Thymus (tissue), 11 donors: ENCODE data around the gene DSCAM. TPM values are rescaled to one million over a fixed set of nuclear protein-coding genes. Genes with fewer than 3 reads are reported as not detected.

ENCODE experiments used
- DNase-seq, 9 donors: peaks; one replicate each; pipeline ENCODE4 v3.0.0-alpha.2; 2013; ENCODE audit warnings: low spot score in 9 of 9, low read depth in 6 of 9, missing footprints in 1 of 9
- H3K27ac ChIP-seq, 2 donors: one replicate each; pipeline ENCODE4 v1.5.1; 2013; ENCODE audit warnings: control low read depth in 1 of 2, low read depth in 1 of 2, low read length in 1 of 2, mild to moderate bottlenecking in 1 of 2, moderate library complexity in 1 of 2
- H3K27me3 ChIP-seq, 2 donors: one replicate each; pipeline ENCODE4 v1.5.1; 2013; ENCODE audit warnings: low read length in 1 of 2; ENCODE audit not compliant: control insufficient read depth in 2 of 2, insufficient read depth in 1 of 2
- H3K36me3 ChIP-seq, 2 donors: one replicate each; pipeline ENCODE4 v1.5.1; 2013; ENCODE audit warnings: low read length in 1 of 2, mild to moderate bottlenecking in 1 of 2, moderate library complexity in 1 of 2; ENCODE audit not compliant: control insufficient read depth in 2 of 2, insufficient read depth in 2 of 2
- H3K4me1 ChIP-seq, 2 donors: one replicate each; pipeline ENCODE4 v1.5.1; 2013; ENCODE audit warnings: low read length in 2 of 2; ENCODE audit not compliant: control insufficient read depth in 2 of 2, insufficient read depth in 2 of 2
- H3K4me3 ChIP-seq, 2 donors: one replicate each; pipeline ENCODE4 v1.5.1; 2013; ENCODE audit warnings: low read length in 2 of 2, control low read depth in 1 of 2, mild to moderate bottlenecking in 1 of 2
- H3K9me3 ChIP-seq, 2 donors: one replicate each; pipeline ENCODE4 v1.5.1; 2013; ENCODE audit warnings: low read length in 1 of 2, mild to moderate bottlenecking in 1 of 2; ENCODE audit not compliant: control insufficient read depth in 2 of 2, insufficient read depth in 1 of 2
- WGBS: extraction: QIAGEN DNeasy Blood & Tissue Kit; methylation state at CpG from one replicate; pipeline ENCODE4 v1.1.7; 2013; 5-methylcytosine and 5-hydroxymethylcytosine counted together
- polyA plus RNA-seq: library from polyadenylated mRNA; stranded (reverse); fragments of 200-250 nt; gene quantifications from one replicate; pipeline ENCODE4 v1.2.3, GENCODE V29; 2013
- total RNA-seq: library from RNA; stranded (reverse); fragments of 120-200 nt; gene quantifications from one replicate; pipeline ENCODE4 v1.2.4, GENCODE V29; 2013
- donor health status: healthy.

The DSCAM gene
- total and polyA plus RNA-seq, 2 donors, result 0.02 to 0.05 TPM

DNA sequence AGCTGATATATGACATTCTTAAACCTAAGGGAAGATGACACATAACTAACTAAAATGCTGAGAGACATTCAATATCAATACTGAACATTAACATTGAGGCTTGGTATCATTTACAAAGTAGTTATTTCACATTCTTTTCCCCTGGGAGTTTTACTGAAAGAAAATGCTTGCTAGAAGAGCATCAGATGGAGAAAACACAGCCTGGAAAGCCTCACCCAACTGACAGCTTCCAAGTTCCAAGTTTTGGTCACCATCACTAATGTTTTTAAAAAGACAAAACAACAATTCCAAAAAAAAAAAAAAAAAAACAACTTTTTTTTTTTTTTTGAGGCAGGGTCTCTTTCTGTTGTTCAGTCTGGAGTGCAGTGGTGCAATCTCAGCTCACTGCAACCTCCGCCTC is 80.6 kb downstream of the DSCAM start:
- Histone ChIP-seq H3K27me3 (no peaks in the 10 kb centered on the region), H3K27ac (no peak overlapping the region), H3K4me3 (no peak overlapping the region), H3K9me3 (no peaks in the 10 kb centered on the region), H3K36me3 (no peaks in the 10 kb centered on the region), H3K4me1 (no peaks in the 10 kb centered on the region)
- no peak for DNase-seq
- WGBS, result 100% methylated on average over 1 of the region's 1 CpG

- 82% methylated on average over 12 of the region's 12 CpGs for WGBS
- H3K36me3 ChIP-seq, result no peaks in the 10 kb centered on the region
- no peak overlapping the region for H3K4me3 ChIP-seq
- DNase-seq, result no peak
- no peak overlapping the region for H3K27ac ChIP-seq
- H3K9me3 ChIP-seq, result no peaks in the 10 kb centered on the region
- H3K27me3 ChIP-seq, result no peaks in the 10 kb centered on the region
- no peaks in the 10 kb centered on the region for H3K4me1 ChIP-seq
These were observed 81.1 kb downstream of the DSCAM start for GRCh38 chr21:40765811-40766210.

GRCh38 chr21:40760821-40761220 is 86.1 kb downstream of the DSCAM start:
- Histone ChIP-seq H3K4me1 (no peaks in the 10 kb centered on the region), H3K9me3 (no peaks in the 10 kb centered on the region), H3K27me3 (no peaks in the 10 kb centered on the region), H3K27ac (no peak overlapping the region), H3K4me3 (no peak overlapping the region), H3K36me3 (no peaks in the 10 kb centered on the region)
- 90% methylated on average over 2 of the region's 2 CpGs for WGBS
- DNase-seq, result no peak

- no peaks in the 10 kb centered on the region for H3K27me3 ChIP-seq
- 81% methylated on average over 2 of the region's 2 CpGs for WGBS
These were observed 87.9 kb downstream of the DSCAM start for GRCh38 chr21:40759061-40759460.

GRCh38 chr21:40757366-40757765 is 89.6 kb downstream of the DSCAM start:
- no peak overlapping the region for H3K27ac ChIP-seq
- 94% methylated on average over 3 of the region's 3 CpGs for WGBS
- DNase-seq, result no peak
- no peaks in the 10 kb centered on the region for H3K9me3 ChIP-seq
- no peak overlapping the region for H3K4me3 ChIP-seq
- no peaks in the 10 kb centered on the region for H3K36me3 ChIP-seq
- no peaks in the 10 kb centered on the region for H3K4me1 ChIP-seq
- no peaks in the 10 kb centered on the region for H3K27me3 ChIP-seq

More at GRCh38 chr21:40759061-40759460, 87.9 kb downstream of the DSCAM start:
- DNase-seq, result no peak
- Histone ChIP-seq H3K4me1 (no peaks in the 10 kb centered on the region), H3K4me3 (no peak overlapping the region), H3K27ac (no peak overlapping the region), H3K9me3 (no peaks in the 10 kb centered on the region), H3K36me3 (no peaks in the 10 kb centered on the region)

DNA sequence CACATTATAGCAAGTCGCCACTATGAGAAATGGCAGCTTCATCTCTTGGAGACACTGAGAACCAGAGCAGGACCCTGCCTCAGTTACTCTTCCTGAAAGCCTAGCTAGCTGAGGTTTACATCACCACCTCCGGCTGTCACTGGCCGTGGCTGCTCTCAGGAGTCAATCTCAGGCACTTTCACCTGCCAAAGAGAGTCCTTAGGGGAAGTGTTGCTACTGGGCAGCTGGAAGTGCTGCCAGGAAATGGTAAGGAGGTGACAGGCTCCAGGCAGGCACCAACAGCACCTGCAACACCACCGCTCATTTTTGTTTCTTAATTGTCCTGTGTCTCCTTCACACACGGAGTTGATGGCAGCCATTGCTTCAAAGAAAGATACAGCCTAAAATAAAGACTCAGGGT is 92.5 kb downstream of the DSCAM start:
- Histone ChIP-seq H3K9me3 (no peaks in the 10 kb centered on the region), H3K27ac (no peak overlapping the region), H3K36me3 (no peaks in the 10 kb centered on the region), H3K27me3 (no peaks in the 10 kb centered on the region), H3K4me3 (no peak overlapping the region), H3K4me1 (no peaks in the 10 kb centered on the region)
- no peak for DNase-seq
- WGBS, result 62% methylated on average over 5 of the region's 5 CpGs

DNA sequence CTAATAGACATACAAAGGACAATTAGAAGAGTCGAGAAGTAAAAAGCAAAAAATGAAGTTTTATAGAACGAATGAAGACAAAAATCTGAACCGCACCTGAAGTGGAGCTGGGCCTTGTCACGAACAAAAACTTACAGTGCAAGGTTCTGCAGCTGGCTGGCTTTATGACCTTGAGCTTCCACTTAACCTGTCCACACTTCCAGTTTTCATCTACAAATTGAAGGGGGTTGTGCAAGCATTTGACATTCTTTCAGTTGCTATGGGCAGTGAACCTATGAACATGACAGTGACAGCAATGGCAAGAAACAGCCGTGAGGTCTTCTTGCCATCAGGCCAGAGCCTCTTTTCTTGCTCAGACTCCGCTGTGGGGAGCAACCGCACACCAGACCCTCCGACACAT is 93.2 kb downstream of the DSCAM start:
- no peaks in the 10 kb centered on the region for H3K9me3 ChIP-seq
- H3K27ac ChIP-seq, result no peak overlapping the region
- H3K27me3 ChIP-seq, result no peaks in the 10 kb centered on the region
- H3K4me1 ChIP-seq, result no peaks in the 10 kb centered on the region
- H3K4me3 ChIP-seq, result no peak overlapping the region
- WGBS, result 97% methylated on average over 8 of the region's 8 CpGs
- DNase-seq, result no peak
- no peaks in the 10 kb centered on the region for H3K36me3 ChIP-seq

- H3K4me1 ChIP-seq, result no peaks in the 10 kb centered on the region
- no peaks in the 10 kb centered on the region for H3K9me3 ChIP-seq
- no peaks in the 10 kb centered on the region for H3K27me3 ChIP-seq
- H3K27ac ChIP-seq, result no peak overlapping the region
- 44% methylated on average over 2 of the region's 2 CpGs for WGBS
- H3K36me3 ChIP-seq, result no peaks in the 10 kb centered on the region
- H3K4me3 ChIP-seq, result no peak overlapping the region
- DNase-seq, result no peak
These were observed 94.8 kb downstream of the DSCAM start for GRCh38 chr21:40752125-40752524.

GRCh38 chr21:40751221-40751620 is 95.7 kb downstream of the DSCAM start:
- DNase-seq, result no peak
- H3K4me1 ChIP-seq, result no peaks in the 10 kb centered on the region
- 94% methylated on average over 3 of the region's 3 CpGs for WGBS
- no peaks in the 10 kb centered on the region for H3K36me3 ChIP-seq
- no peak overlapping the region for H3K27ac ChIP-seq
- no peak overlapping the region for H3K4me3 ChIP-seq
- H3K9me3 ChIP-seq, result no peaks in the 10 kb centered on the region
- no peaks in the 10 kb centered on the region for H3K27me3 ChIP-seq

DNA sequence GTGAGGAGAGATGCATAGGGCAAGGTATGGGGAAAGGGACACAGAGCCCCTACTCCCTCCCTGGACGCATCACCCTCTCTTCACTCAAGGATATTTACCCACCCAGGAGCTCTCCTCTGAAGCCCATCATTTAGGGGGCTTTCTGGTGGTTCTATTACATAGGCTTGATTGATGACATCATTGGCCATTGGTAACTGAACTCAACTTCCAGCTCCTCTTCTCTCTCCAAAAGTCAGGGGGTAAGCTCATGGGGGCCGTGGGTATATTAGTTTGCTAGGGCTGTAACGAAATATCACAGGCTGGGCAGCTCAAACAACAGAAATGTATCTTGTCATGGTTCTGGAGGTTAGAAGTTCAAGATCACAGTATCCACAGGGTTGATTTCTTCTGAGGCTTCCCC is 110.8 kb downstream of the DSCAM start:
- 71% methylated on average over 3 of the region's 3 CpGs for WGBS
- no peak overlapping the region for H3K27ac ChIP-seq
- no peaks in the 10 kb centered on the region for H3K4me1 ChIP-seq
- H3K27me3 ChIP-seq, result no peaks in the 10 kb centered on the region
- no peak for DNase-seq
- H3K9me3 ChIP-seq, result no peaks in the 10 kb centered on the region
- H3K4me3 ChIP-seq, result no peak overlapping the region
- no peaks in the 10 kb centered on the region for H3K36me3 ChIP-seq
